ENCODE measurements around the gene CPTP. TPM values are rescaled to one million over a fixed set of nuclear protein-coding genes. Genes with fewer than 3 reads are reported as not detected.

Gene CPTP
- 21.6 and 33.3 TPM in 2 replicates for total RNA-seq

DNA sequence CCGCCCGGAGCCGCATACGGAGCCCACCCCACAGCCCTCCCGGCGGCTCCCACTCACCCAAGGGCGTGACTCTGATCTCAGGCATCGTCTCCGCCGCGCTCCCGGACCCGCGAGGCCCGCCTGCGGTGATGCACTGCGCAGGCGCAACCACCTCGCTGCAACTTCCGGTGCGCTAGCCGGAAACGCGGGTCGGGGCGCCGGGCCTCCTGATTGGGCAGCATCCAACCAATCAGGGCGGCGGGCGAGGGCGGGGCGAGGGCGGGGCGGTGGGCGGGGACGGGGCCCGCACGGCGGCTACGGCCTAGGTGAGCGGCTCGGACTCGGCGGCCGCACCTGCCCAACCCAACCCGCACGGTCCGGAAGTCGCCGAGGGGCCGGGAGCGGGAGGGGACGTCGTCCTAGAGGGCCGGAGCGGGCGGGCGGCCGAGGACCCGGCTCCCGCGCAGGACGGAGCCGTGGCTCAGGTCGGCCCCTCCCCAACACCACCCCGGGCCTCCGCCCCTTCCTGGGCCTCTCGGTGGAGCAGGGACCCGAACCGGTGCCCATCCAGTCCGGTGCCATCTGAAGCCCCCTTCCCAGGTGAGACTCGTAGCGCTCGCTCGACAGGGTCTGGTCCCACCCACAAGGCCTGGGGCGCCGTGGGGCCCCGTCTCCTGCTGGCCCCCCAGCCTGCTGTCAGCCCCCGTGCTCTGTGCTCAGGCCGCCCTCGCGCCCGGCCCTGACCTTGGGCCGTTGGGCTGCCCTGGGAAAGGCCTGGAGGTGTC is at the start of gene CPTP, which contains the start of gene INTS11:
TSS of gene CPTP (plus strand) at position 279 of the 764 bp plus-strand sequence. CDS start 2,109 bp downstream, outside the sequence.
TSS of gene INTS11 (minus strand) at position 137 of the 764 bp plus-strand sequence. CDS start at position 85, 52 bp downstream.
- peak; percentile 95 for DNase-seq

DNA sequence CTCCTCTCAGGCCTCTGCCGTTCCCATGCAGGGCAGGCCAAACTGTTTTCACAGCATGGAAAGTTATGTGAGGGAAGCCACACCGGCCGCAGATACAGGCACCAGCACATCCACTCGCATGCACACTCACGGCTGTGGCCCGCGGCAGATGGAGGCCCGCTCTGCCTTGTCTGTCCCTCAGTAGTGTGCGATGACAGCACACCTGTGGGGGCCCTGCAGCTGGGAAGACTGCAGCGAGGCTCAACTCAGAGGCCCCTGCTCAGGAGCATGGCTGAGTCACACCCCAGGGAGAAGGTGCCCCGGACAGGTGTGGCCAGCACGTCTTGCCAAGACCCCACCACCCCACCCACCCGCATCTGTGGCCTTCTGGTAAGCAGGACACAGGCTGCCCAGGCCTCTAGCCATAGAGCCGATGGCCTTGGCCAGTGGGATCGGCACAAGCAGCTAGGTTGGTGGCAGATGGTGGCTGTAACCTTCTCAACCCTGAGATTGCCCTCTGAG is 49.6 kb upstream of the CPTP start:
- DNase-seq: no peak

DNA sequence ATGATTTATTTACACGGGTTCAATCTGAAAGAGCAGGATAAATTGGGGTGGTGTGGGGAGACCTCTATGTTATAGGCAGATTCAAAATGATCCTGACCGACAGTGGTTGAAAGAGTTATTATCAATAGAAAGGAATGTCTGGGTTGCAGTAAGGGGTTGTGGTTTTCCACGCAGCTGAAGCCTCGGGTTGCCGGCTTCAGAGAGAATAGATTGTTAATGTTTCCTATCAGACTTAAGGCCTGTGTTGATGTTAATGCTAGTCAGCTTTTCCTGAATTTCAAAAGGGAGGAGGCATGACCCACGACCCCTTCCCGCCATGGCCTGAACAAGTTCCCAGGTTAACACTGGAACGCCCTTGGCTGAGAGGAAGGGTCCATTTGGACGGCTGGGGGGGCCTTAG is 48.8 kb upstream of the CPTP start:
- DNase-seq: no peak

DNA sequence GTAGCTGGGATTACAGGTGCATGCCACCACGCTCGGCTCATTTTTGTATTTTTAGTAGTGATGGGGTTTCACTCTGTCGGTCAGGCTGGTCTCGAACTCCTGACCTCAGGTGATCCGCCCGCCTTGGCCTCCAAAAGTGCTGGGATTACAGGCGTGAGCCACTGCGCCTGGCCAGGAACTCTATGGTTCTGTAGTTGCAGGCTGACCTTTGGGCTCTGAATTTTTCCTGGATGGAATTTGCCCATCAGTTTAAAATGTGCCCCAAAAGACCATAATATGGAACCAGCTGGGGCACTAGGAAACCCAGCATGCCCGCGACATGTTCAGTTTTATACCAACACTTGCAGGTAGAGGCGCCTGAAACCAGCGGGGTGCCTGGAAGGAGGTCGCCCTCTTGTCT is 46.0 kb upstream of the CPTP start:
- DNase-seq: no peak

DNA sequence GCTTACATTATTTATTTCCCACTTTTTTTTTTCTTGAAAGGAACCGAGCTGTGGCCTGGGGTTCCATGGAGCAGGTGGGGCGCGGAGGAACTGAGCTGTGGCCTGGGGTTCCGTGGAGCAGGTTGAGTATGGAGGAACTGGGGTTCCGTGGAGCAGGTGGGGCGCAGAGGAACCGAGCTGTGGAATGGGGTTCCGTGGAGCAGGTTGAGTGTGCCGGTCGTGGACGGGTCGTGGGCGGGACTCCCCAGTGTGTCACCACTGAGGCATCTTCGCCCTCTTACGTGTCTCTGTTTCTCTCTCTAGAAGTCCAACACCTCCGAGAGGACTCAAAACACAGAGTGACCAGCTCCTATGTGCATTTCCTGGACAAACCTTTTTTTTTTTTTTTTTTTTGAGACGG is 45.6 kb upstream of the CPTP start:
- DNase-seq: no peak

DNA sequence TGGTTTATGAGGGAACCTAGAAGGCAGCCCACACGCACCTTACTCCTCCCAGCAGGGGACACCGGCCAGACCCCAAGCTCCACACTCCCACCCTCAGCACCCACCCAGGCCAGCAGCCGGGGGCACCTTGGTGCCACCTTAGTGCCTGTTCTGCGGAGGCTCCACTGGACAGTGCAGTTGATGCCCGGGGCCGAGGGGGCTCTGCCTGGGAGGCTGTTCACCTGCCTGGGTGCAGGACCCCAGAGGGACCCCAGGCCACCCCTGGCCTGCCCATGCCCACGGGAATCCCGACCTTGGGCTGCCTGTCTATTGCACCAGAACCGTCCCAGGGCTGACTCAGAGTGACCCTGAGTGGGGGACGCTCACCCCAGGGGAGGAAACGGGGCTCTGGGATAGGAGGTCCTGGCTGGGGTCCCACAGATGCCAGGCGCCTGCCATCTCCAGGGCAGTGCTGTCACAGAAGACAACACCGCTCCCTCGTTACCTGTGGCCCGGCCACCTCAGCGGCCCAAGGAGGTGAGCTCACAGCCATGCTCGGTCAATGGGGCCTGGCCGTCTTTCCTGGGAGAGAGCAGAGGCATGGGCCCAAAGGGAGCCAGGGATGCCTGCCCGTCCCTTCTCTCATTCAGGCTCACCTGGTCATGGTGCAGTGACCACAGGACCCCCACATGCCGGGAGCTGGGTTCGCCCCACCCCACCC is 43.7 kb upstream of the CPTP start:
- no peak for DNase-seq

DNA sequence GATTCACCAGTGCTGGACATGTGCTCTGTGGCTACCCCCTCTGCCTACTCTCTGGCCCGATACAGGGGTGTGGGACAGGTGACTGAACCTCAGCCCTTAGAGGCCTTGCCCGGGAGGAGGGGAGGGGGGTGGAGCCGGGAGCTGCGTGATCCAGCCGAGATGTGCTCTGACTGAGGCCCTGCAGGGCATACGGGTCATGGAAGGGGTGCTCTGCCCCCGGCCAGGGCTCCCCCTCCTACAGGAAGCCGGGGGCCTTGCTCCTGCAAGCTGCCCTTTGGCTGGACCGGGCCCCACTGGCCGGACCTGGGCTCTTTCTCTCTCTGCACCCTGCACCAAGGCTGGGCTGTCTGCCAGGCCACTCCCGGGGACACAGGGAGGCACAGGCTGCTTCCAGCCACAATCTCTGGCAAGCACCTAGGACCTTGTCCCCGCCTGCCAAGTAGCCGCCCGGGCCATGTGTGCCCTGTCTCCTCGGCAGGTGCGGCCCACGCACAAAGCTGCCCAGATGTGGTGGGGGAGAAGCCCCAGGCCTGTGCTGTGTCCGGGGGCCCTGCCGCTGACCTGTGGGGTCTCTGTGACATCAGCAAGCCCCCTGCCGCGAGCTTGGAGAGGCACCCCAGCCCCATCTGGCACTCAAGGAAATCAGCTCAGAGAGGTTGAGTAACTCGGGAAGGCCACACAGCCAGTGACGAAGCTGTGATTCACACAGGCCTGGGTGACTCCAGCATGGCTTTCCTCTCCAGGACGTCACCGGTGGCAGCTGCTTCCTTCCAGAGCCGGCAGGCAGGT is 42.9 kb upstream of the CPTP start:
- DNase-seq: peak; percentile 78

DNA sequence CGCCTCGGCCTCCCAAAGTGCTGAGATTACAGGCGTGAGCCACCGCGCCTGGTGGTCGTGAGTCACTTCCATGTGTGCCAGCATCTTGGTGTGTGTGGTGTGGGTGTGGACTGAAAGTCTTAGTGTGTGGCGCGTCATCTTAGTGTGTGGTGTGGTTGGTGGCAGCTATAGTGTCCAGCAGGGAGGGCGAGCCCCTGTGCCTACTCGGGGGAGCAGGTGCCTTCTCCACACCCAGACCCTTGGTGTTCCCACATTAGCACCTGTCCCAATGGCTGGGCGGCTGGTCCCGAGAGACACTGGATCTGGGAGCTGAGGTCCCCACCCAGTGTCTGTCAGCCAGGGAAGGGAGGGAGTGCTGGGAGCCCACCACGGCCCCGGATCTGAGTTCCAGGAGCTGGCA is 41.6 kb upstream of the CPTP start:
- DNase-seq: peak; percentile 39

DNA sequence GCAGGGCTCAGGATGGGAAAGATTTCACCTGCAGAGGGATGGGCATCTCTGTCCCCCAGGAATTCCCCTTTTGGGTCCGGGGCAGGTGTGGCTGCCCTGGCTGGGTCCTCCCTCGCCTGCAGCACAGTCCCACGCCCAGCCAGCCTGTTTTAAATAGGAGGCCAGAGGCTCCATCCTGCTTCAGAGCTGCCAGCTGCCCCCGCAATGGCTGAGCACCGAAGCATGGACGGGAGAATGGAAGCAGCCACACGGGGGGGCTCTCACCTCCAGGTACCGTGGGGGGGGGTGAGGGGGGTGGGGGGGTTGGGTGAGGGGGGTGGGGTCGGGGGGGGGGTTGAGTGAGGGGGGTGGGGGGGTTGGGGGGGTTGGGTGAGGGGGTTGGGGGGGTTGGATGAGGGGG is 40.8 kb upstream of the CPTP start:
- DNase-seq: peak; percentile 36

DNA sequence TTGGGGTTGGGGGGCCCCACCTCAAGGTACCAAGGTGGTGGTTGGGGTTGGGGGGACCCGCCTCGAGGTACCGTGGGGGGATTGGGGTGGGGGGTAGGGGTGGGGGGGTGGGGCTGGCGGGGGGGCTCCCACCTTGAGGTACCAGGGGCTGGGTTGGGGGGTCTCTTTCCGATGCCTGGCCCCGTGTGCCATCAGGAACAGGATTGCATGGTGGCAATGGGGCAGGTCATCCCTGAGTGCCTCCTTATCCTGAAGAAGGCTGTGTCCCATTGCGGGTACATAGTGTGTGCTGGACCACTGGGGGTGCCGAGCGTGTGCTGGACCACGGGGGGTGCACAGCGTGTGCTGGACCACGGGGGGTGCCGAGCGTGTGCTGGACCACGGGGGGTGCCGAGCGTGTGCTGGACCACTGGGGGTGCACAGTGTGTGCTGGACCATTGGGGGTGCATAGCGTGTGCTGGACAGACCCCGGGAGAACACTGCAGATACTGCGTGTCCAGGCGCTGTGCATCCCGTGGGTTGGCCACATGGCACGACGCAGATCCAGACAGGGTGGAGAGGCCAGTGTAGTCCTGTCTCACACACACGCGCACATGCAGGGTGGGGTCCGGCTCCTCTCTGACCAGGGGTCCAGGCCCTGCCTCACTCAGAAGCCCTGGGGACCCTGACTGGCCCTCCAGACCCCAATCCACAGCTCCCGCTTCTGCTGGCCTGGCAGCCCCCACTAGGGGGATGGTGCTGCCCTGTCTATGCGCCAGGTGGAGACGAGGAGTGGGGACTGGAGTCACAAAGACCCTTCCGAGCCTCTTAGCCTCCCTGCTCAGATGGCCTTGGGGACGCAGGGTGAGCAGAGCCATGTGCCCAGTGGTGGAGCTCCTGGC is 40.1 kb upstream of the CPTP start:
- no peak for DNase-seq

DNA sequence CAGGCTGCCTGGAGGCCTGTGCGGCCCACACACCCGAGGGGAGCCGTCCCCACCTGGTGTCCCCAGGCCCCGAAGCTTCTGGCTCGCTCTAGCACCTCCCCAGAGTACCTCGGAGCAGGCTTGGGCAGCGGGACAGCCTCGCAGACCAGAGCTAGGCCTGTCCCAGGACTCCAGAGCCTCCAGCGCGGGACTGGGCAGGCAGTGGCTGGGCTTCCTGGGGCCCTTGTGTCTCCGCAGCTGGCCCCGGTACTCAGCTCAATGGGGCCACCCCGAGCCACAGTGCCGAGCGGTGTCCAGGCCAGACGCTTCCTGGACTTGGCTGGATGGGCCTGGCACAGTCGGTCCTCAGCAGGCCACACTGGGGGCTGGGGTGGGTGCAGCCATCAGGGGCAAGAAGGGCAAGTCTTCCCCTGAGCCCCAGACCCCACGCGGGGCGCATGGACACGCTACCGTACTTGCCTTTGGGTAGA is 39.5 kb upstream of the CPTP start:
- DNase-seq: no peak

DNA sequence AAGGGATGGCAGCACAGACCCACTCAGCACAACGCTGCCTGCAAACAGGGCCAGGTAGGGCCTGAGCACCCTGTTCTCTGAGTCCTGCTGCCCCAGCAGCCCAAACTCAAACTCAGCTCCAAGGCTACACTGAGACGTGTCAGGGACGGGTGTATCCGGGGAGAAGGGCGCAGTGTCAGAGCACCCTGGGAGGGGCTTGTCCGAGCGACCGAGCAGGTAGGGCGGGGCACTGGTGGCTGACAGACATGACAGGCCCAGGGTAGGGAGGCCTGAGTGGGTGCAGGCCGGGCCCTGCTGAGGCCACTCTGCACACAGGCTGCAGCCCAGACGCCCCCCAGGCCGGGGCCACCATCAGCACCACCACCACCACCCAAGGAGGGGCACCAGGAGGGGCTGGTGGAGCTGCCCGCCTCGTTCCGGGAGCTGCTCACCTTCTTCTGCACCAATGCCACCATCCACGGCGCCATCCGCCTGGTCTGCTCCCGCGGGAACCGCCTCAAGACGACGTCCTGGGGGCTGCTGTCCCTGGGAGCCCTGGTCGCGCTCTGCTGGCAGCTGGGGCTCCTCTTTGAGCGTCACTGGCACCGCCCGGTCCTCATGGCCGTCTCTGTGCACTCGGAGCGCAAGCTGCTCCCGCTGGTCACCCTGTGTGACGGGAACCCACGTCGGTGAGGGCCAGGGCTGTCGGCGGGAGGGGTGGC is 38.8 kb upstream of the CPTP start:
- DNase-seq: no peak

DNA sequence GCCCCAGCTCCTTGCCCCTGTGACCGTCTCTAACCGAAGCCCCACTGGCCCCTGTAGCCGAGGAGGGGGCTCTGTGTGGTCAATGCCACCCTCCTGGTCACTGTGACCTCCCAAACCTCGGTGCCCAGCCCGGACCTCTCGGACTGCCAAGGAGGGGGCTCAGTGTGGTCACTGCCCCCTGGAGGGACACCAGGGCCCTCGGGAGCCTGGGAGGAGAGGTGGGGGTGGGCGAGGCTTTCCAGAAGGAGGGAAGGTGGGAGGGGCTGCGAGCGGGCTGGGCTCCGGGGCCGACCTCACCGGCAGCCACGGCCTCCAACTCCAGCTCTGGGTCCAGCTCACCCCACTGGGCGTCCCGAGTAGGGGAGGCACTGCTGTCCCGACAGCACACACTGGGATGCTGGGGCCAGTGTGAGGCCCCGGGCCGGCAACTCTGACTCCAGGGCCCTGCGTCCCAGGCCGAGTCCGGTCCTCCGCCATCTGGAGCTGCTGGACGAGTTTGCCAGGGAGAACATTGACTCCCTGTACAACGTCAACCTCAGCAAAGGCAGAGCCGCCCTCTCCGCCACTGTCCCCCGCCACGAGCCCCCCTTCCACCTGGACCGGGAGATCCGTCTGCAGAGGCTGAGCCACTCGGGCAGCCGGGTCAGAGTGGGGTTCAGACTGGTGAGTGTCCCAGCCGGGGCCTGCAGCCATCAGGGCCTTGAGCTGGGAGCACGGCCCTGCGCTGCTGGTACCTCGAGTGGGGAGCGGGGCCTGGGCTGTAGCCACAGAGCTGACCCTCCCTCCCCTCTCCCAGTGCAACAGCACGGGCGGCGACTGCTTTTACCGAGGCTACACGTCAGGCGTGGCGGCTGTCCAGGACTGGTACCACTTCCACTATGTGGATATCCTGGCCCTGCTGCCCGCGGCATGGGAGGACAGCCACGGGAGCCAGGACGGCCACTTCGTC is 38.0 kb upstream of the CPTP start:
- no peak for DNase-seq

DNA sequence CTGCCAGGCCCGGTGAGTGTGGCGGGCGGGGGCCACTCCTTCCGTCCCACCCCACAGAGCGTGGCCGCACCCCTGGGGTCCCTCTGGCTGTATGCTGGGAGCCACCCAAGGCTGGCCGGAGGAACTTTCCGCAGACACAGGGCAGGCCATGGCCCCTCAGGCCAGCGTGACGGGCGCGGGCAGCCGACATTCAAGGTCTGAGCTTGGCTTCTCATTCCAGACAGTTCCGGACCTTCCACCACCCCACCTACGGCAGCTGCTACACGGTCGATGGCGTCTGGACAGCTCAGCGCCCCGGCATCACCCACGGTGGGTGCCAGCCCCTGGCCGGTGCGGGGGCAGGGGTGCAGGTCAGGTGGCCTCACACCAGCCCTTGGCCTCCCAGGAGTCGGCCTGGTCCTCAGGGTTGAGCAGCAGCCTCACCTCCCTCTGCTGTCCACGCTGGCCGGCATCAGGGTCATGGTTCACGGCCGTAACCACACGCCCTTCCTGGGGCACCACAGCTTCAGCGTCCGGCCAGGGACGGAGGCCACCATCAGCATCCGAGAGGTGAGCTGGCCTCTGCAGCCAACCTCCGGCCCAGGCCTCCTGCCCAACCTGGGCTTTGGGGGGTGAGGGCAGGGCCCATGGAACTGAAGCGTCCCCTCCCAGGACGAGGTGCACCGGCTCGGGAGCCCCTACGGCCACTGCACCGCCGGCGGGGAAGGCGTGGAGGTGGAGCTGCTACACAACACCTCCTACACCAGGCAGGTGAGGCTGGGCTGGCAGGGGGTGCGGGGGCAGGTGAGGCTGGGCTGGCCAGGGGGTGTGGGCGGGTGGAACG is 37.1 kb upstream of the CPTP start:
- no peak for DNase-seq

DNA sequence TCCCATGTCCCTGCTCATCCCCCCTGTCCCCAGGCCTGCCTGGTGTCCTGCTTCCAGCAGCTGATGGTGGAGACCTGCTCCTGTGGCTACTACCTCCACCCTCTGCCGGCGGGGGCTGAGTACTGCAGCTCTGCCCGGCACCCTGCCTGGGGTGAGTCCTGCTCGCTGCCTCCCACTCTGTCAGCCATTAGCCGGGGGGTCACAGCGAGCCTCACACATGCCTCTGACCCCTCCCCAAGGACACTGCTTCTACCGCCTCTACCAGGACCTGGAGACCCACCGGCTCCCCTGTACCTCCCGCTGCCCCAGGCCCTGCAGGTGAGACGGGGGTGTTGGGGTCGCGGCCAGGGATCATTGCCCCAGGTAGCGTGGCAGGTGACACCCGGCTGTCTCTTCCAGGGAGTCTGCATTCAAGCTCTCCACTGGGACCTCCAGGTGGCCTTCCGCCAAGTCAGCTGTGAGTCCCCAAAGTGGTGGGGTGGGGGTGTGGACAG is 34.3 kb upstream of the CPTP start:
- peak; percentile 82 for DNase-seq

DNA sequence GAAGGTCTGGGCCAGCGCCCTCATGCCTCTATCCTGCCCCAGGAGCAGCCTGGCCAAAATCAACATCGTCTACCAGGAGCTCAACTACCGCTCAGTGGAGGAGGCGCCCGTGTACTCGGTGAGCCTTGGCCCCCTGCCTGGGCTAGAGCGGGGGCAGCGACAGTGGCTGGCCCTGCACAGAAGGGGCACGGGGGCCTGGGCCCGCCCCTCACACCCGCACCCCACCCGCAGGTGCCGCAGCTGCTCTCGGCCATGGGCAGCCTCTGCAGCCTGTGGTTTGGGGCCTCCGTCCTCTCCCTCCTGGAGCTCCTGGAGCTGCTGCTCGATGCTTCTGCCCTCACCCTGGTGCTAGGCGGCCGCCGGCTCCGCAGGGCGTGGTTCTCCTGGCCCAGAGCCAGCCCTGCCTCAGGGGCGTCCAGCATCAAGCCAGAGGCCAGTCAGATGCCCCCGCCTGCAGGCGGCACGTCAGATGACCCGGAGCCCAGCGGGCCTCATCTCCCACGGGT is 33.5 kb upstream of the CPTP start:
- no peak for DNase-seq

DNA sequence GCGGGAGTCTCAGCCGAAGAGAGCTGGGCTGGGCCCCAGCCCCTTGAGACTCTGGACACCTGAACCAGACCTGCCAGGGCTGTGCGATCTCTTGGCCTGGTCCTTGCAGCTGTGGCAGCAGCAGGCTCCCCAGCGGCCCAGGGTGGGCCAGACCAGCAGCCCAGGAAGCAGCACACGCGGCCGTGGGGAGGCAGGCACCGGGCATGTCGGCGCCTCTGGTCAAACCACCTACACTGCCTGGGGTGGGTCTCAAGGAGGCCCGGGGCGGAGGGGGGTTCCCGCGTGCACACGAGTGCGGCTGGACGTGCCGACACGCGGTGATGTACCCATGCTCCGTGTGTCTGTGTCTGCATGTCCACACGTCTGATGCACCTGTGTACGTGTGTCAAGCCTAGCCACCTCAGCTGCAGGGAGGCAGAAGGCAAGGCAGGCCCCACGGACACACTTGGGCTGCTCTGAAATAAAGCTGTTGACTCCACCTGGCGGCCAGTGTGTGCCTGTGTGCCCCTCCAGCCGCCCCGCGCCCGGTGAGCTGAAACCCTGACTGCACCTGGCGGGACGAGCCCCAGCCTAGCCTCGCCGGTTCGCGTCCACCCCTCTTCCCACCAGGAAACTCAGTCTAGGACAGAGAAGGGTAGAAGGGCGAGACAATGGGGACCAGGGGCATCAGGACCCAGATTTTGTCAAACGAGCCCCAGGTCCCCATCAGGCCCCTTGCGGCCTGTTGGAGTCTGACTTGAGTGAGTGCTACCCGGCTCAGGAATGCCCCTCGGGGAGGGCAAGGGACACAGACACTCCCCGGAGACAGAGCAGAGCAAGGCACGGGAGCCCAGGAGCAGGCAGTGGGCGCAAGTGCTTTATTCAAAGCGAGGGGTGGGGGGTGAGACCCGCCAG is 32.8 kb upstream of the CPTP start:
- DNase-seq: peak; percentile 83

DNA sequence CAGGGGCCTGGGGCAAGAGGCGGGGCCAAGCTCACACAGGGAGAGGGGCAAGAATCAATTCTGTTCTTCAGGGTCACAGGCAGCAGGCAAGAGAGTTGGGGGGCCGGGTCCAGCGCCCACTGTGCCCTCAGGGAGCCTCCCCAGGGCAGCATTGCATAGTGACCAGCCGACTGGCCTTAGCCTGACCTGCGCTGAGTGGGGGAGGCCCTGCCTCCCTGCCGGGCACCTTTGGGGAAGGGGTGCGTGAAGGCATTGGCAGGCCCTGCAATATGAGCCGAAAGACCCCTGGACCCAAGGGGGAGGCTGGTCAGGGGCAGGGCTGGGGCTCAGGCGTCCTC is 32.2 kb upstream of the CPTP start:
- DNase-seq: no peak

Data from dermis blood vessel endothelial cell (primary cell).